ENCODE measurements around the gene CISTR.
A peak's percentile ranks its signal among the peaks of the same experiment; 100 is the strongest.

CISTR gene

DNA sequence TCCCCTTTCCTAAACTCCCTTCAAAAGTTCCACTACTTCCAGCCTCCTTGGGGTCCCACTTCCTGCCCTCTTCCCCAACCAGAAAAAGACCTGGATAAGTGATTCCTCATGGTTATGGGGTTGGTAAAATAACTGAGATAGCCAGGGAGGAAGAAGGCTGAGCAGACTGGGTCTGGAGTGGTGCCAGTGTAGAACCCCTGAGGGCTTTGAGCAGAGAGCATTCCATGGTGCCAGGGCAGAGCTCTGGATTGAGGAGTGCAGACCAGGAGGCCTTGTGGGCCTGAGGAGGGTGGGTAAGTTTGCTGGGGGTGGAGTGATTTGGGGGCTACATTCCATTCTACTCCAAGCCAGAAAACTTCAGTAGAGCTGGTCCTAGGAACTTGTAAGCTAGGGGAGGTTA lies 9.5 kb upstream of the CISTR start:
- no peak for DNase-seq

GRCh38 chr12:53759261-53759660 lies 7.5 kb upstream of the CISTR start:
- DNase-seq: no peak

DNA sequence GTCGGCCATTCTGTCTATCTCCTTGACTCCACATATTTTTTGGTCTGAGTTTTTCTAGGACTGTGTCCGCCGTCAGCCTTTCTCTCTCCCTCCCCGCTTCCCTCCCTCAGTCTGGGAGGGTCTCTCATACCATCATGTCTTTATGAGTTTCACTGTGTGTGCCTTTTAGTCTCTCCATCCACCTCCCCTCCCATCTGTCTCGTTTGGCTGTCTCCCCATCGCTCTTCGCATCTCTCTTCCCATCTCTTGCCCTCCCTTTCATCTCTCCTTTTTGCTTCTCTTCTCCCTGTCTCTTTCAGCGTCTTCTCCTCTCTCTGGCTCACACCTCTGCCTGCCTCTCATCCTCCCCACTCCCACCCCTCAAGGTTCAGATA lies 6.9 kb upstream of the CISTR start:
- DNase-seq: no peak

DNA sequence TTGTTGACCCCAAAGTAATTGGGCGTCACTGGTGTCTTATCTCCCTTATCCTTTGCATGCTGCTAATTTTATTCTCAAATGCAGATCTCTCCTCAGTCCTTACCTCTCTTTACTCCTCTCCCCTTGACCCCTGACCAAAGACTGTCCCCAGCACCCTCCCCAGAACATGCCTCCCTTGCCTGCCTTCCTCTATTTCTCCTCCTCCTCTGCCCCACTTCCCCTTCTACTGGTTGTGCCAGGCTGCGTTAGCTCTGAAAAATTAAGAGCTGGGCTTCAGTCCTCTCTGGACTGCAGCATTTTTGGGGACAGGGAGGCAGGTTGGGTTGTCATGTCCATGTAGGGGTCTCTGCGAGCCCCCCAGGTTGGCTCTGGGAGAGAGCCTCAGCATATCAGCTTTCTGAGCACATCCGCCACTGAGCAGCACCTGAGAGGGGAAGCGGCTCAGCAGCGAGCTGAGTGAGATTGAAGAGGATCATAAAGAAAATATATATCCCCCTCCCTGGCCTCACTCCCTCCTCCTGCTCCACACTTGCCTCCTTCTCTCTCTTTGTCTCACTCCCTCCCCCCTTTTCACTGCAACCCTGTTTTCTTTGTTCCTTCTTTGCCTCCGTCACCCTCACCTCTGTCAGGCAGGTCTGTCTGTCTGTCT lies 6.4 kb upstream of the CISTR start:
- no peak for DNase-seq

DNA sequence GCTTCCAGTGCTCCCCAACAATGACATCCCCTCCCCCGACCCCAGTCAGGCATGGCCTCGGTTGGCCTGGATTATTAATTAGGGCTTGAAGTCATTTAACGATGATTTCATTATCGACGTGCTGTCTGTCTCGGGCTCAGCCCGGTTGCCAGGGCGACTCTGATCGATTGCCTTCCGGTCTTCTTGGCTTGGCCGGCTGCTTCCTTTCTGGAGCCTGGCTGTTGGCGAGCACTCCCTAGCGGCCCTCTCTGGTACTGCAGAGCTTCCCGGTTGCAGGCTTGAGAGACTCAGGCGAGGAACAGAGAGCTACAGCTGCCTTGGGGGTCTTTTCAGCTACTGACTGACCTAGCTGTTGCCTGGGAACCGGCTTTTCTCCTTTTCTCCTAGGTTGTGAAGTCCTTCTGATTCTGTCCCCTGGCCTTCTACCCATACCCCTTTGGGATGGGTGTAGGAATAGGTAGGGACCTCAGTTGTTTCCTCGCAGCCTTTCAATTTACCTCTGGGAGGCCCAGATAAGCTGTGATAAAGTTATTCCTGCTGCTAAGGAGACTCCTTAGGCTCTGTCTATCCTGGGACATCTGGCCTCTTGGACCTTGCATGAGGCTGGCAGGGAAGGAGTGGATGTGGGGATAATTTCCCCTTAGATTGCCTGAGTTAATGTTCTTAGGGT lies 5.5 kb upstream of the CISTR start:
- DNase-seq: no peak

- DNase-seq: no peak
Measured at GRCh38 chr12:53756300-53757100, 4.7 kb upstream of the CISTR start.

DNA sequence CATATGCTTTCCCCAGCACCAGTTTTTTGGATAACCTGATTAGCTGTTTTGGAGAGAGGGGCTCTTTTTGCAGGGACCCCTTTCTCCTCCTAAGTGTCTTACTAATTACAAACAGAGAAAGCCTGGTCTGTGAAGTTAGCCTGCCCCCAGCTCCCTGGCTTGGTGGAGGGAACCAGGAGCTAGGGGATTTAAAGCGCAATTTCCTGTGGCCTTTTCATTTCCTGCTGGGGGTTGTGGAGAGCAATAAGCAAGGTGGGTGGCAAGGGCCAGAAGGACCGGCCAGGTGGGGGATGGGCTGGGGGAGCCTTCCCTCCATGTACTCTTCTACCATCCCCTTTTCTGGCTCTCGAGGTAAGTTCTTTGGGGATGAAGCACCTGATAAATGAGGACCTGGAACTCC lies 4.1 kb upstream of the CISTR start:
- no peak for DNase-seq

- DNase-seq: no peak
Measured at GRCh38 chr12:53755451-53755891, 3.7 kb upstream of the CISTR start.

- peak; percentile 38 for DNase-seq
Measured at GRCh38 chr12:53754633-53755264, 3.0 kb upstream of the CISTR start.

GRCh38 chr12:53754188-53754585 lies 2.4 kb upstream of the CISTR start:
- no peak for DNase-seq

DNA sequence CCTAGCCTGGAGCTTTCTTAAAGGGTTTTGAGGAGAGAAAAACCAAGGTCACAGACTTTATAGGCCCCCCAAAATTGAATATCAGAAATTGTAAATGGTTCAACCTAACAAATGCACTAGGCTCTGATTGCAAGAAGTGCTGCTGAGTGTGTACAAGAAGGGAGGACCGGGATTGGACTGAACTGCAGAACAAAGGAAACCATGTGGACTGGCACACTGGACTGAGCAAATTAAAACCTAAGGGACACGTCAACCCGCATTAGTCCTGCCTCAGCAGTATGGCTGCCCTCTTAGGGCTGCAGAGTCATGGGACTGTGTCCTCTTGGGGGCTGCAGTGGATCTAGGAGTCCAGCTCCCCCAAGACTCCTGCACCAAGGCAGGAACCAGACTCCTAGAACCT lies 842 bp upstream of the CISTR start:
- DNase-seq: no peak

- DNase-seq: no peak
Measured at GRCh38 chr12:53752192-53752601, 418 bp upstream of the CISTR start.

GRCh38 chr12:53750812-53751335 lies 905 bp downstream of the CISTR start:
- peak; percentile 32 for DNase-seq

DNA sequence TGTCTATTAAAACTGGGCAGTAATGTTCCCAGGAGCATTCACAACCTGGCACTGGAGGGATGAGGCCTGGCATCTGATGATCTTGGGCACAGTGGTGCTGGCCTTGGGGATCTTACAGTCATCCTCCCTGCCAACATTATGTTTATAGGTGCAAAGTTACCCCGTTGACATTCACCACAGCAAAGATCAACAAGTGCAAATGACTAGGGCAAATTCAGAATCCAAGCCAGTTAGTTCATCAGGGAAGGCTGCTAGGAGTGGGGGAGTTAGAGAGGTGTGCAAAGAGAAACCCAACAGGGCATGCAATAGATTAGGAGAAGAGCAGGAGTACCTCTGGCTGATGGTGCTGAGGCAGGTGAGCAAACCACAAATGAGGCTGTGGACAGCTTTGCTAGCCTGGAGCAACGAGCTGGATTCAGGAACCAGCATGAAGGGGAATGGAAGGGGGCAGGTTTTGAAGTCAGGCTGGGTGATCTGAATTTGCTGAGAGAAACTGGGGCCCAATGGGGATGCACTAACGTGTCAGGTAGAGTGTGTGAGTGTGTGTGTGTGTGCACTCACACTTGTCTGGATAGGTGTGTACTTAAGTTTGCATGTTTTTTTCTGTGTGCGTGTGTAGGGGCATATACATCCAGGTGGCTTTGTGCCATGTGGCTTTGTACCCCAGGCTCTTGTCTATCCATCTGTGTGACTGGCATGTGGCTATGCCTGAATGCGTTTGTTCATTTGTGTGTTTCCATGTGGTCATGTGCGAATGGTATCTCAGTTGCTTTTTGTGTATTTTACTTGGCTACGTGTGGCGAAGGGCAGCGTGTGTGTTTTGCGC lies 1.6 kb downstream of the CISTR start:
- peak; percentile 32 for DNase-seq

- DNase-seq: no peak
Measured at GRCh38 chr12:53748072-53748840, 3.5 kb downstream of the CISTR start.

- DNase-seq: no peak
Measured at GRCh38 chr12:53747095-53747494, 4.7 kb downstream of the CISTR start.

GRCh38 chr12:53746592-53747092 lies 5.1 kb downstream of the CISTR start:
- peak; percentile 58 for DNase-seq

DNA sequence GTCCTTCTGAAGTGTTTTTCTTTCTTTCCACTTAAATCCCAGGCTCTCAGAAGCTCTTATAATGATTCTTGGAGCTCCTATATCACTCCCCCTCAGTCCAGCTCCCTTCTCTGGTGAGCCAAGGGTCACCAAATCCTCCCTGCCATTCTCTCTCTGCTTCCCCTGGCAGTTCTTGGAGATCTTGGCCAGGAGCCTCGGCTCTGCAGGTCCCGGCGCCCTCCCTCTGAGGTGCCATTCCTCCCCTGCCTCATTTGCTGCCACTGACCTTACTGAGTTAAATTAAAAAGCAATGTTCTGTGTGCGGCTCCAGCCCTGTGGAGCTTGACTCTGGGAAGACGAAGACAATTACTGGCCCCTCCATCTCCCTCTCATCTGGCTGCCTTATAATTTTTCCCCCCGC lies 7.0 kb downstream of the CISTR start:
- no peak for DNase-seq

DNA sequence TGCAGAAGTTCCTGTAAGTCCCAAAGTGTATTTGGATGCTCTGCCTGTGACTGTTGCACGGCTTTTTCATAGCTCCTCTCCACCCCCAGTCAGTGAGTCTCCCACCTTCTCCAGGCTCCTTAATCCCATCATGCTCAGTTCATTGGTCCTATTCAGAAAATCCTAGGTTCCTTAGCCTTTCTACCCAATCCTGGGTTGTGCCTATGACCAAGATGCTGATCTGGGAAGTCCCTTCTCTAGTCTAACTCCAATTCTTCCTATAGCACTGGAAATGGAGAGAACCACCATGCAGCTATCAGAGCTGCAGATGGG lies 7.7 kb downstream of the CISTR start:
- DNase-seq: no peak

DNA sequence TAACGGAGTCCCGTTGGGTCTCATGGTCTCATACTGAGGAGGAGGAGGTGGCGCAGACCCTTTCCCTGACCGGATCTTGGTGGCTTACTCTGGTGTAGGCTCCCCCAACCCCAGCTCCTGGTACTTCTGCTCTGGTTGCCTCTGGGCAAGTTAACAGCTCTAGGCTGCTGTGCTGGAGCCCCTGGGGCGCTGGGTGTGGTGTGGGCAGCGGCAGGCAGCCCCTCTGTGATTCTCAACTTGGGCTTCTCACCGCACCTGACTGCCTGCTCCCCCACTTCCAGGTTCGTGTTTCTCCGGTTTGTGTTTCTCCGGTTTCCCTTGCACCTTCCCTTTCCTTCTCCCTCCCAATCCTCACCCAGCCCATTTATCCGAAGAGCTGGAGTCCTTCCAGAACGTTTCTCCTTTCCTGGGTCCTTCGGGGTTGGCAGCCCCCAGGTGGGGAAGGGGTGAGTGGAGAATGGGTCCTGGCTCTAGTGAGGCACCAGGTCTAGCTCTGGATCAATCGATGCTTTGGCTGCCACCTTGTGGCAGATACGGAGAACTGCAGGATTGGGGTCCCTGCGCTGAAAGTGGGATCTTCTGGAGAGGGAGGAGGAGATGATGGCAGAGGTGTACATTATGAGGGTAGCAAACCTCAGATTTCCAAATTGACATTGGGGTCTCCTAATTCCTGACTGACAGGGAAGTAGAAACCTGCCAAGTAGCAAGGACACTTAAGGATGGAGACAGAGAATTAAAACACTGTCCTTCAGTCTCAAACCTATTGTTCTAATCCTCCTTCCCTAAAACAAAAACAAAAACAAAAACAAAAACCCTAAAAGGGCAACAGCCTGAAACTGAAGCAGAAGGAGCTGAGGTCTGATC lies 8.3 kb downstream of the CISTR start:
- DNase-seq: peak; percentile 20

GRCh38 chr12:53740130-53740491 lies 11.7 kb downstream of the CISTR start:
- no peak for DNase-seq
